GM23338 (cell line): Measurements from ENCODE around the gene NEB.

ENCODE experiments used
- CREB1 ChIP-seq: fragments of 250-450 bp; sonication (Bioruptor Pico); IDR thresholded peaks from 2 replicates; pipeline ENCODE4 v1.5.0; 2020; ENCODE audit warnings: low read depth, mild to moderate bottlenecking, moderate library complexity
- CTCF ChIP-seq, 2 experiments: fragments of 200-600 bp in 1 of 2; sonication (generic) in 1 of 2; conservative IDR thresholded peaks; 2 replicates each; pipeline versions ENCODE4 v1.5.1 to v1.6.1; 2016 to 2017; ENCODE audit warnings: antibody characterized with exemption in 2 of 2, low read depth in 2 of 2, mild to moderate bottlenecking in 2 of 2, moderate library complexity in 1 of 2
- ETS1 ChIP-seq: IDR thresholded peaks from 2 replicates; pipeline ENCODE4 v1.6.1; 2016; ENCODE audit warnings: antibody characterized with exemption
- EZH2 ChIP-seq: fragments of 200-600 bp; sonication (generic); IDR thresholded peaks from one replicate; pipeline ENCODE4 v1.8.0; 2017; ENCODE audit warnings: antibody characterized with exemption, mild to moderate bottlenecking, low read depth; ENCODE audit not compliant: unreplicated experiment
- EZH2phosphoT487 ChIP-seq: fragments of 200-600 bp; sonication (generic); IDR thresholded peaks from one replicate; pipeline ENCODE4 v1.8.1; 2018; ENCODE audit warnings: antibody characterized with exemption; ENCODE audit not compliant: unreplicated experiment
- JUNB ChIP-seq: IDR thresholded peaks from one replicate; pipeline ENCODE4 v1.6.1; 2016; ENCODE audit warnings: antibody characterized with exemption; ENCODE audit not compliant: unreplicated experiment
- NANOG ChIP-seq: IDR thresholded peaks from 2 replicates; pipeline ENCODE4 v1.6.1; 2016; ENCODE audit warnings: antibody characterized with exemption, borderline replicate concordance
- POLR2AphosphoS5 ChIP-seq: IDR thresholded peaks from 2 replicates; pipeline ENCODE4 v1.6.1; 2016; ENCODE audit warnings: antibody characterized with exemption, low read depth
- REST ChIP-seq: IDR thresholded peaks from one replicate; pipeline ENCODE4 v1.6.1; 2018; ENCODE audit warnings: antibody characterized with exemption; ENCODE audit not compliant: unreplicated experiment
- STAT1 ChIP-seq: IDR thresholded peaks from one replicate; pipeline ENCODE4 v1.6.1; 2016; ENCODE audit warnings: antibody characterized with exemption; ENCODE audit not compliant: unreplicated experiment
- ZNF114 ChIP-seq: fragments of 250-450 bp; sonication (Bioruptor Pico); IDR thresholded peaks from 2 replicates; pipeline ENCODE4 v1.5.0; 2020; ENCODE audit warnings: mild to moderate bottlenecking, moderate library complexity
- ZNF462 ChIP-seq: fragments of 250-450 bp; sonication (Bioruptor Pico); IDR thresholded peaks from 2 replicates; pipeline ENCODE4 v1.5.0; 2020; ENCODE audit warnings: mild to moderate bottlenecking, moderate library complexity

- no peak for TF ChIP-seq EZH2
- peak in 1 of 2 experiments; percentile 32; a peak in 2 of 4 replicates for TF ChIP-seq CTCF (conservative IDR thresholded peaks at IDR 0.05; ENCODE audit: low read depth in 2 of 2)
- no peak for TF ChIP-seq JUNB
- TF ChIP-seq POLR2AphosphoS5, result no peak
- TF ChIP-seq CREB1 (CRISPR knock-in tag), result no peak
- no peak for TF ChIP-seq ZNF114 (CRISPR knock-in tag)
- TF ChIP-seq EZH2phosphoT487, result no peak
- no peak for TF ChIP-seq ETS1
- no peak for TF ChIP-seq REST
- no peak for TF ChIP-seq NANOG
- TF ChIP-seq STAT1, result no peak
- no peak for TF ChIP-seq ZNF462
These were observed 117.4 kb downstream of the NEB start for GRCh38 chr2:151616760-151617339.
